KMS-11 (cell line): ENCODE results near the gene PSMD13.

Experiments used
- H2AFZ ChIP-seq: fragments of 200-600 bp; sonication (generic); 2 replicates; pipeline ENCODE4 v1.6.1; 2016; ENCODE audit warnings: antibody characterized with exemption, mixed run types, low read depth
- H3K27ac ChIP-seq: fragments of 200-600 bp; sonication (generic); 2 replicates; pipeline ENCODE4 v1.6.1; 2016; ENCODE audit warnings: mild to moderate bottlenecking, mixed run types
- H3K27me3 ChIP-seq: fragments of 200-600 bp; sonication (generic); 2 replicates; pipeline ENCODE4 v1.6.1; 2017; ENCODE audit warnings: mild to moderate bottlenecking, low read depth, mixed run types, moderate library complexity; ENCODE audit not compliant: insufficient read depth
- H3K36me3 ChIP-seq: fragments of 200-600 bp; sonication (generic); 2 replicates; pipeline ENCODE4 v1.6.1; 2017; ENCODE audit warnings: mild to moderate bottlenecking, mixed run types; ENCODE audit not compliant: insufficient read depth
- H3K4me1 ChIP-seq: fragments of 200-600 bp; sonication (generic); 2 replicates; pipeline ENCODE4 v1.6.1; 2016; ENCODE audit warnings: mild to moderate bottlenecking, low read depth, mixed run types; ENCODE audit not compliant: poor library complexity, severe bottlenecking
- H3K4me2 ChIP-seq: fragments of 200-600 bp; sonication (generic); 2 replicates; pipeline ENCODE4 v1.7.0; 2016; ENCODE audit warnings: mild to moderate bottlenecking, mixed run types
- H3K4me3 ChIP-seq: fragments of 200-600 bp; sonication (generic); IDR thresholded peaks from 2 replicates; pipeline ENCODE4 v1.6.1; 2017; ENCODE audit warnings: low read depth, low read length, mixed read lengths; ENCODE audit not compliant: insufficient read depth
- H3K79me2 ChIP-seq: fragments of 200-600 bp; sonication (generic); 2 replicates; pipeline ENCODE4 v1.6.1; 2016; ENCODE audit warnings: low read depth, mixed run types; ENCODE audit not compliant: insufficient read depth
- H3K9ac ChIP-seq: fragments of 200-600 bp; sonication (generic); 2 replicates; pipeline ENCODE4 v1.6.1; 2016; ENCODE audit warnings: mild to moderate bottlenecking, mixed run types
- H4K20me1 ChIP-seq: fragments of 200-600 bp; sonication (generic); 2 replicates; pipeline ENCODE4 v1.6.1; 2016; ENCODE audit warnings: mild to moderate bottlenecking, mixed run types; ENCODE audit not compliant: insufficient read depth
- TF ChIP-seq, protein P1 (sequence below): fragments of 200-600 bp; sonication (generic); conservative IDR thresholded peaks from 2 replicates; pipeline ENCODE4 v1.6.1; 2017; ENCODE audit warnings: low read depth, mild to moderate bottlenecking, antibody characterized with exemption, low read length, moderate library complexity, mixed read lengths

PSMD13 gene

DNA sequence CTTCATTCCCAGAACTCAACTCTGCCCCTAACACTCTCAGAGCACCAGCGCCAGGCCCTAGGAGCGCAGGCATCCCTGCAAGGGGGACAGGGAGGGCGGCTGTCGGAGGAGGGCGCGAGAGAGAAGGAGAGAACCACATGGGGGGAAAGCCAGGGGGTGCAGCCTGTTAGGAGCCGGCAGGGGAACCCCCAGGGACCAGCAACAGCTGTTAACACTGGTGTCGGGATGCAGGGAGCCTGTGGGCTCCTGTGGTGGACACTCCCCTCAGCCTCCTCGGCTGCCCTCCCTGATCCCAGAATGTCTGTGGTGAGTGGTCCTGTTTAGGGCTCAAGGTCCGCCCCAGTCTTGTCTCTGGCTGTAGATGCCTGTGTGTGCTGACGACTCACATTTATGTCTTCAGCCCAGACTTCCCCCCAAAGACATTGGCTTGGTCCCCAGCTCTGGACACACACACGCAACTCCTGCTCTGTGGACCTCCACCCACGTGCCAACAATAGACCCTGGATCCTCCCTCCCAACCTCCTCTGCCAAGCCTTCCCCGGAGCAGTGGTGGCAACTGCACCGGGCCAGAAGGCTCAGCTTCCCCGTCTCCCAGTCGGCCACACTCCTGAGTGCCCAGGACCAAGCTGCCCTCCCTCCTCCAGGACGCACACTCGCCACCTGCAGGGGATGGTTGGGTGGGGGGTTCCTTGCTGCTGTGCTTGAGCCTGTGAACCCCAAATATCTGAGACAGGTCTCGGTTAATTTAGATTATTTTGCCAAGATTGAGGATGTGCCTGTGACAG lies 63.4 kb downstream of the PSMD13 start:
- Histone ChIP-seq H3K36me3 (no peaks in the 10 kb centered on the region), H2AFZ (no peak overlapping the region)

More for the DNA sequence above, 63.4 kb downstream of the PSMD13 start:
- H3K4me2 ChIP-seq: no peak overlapping the region
- H4K20me1 ChIP-seq: no peaks in the 10 kb centered on the region
- H3K79me2 ChIP-seq: no peaks in the 10 kb centered on the region
- H3K4me1 ChIP-seq: peaks cover 17% of the 10 kb centered on the region
- TF ChIP-seq, protein P1, sequence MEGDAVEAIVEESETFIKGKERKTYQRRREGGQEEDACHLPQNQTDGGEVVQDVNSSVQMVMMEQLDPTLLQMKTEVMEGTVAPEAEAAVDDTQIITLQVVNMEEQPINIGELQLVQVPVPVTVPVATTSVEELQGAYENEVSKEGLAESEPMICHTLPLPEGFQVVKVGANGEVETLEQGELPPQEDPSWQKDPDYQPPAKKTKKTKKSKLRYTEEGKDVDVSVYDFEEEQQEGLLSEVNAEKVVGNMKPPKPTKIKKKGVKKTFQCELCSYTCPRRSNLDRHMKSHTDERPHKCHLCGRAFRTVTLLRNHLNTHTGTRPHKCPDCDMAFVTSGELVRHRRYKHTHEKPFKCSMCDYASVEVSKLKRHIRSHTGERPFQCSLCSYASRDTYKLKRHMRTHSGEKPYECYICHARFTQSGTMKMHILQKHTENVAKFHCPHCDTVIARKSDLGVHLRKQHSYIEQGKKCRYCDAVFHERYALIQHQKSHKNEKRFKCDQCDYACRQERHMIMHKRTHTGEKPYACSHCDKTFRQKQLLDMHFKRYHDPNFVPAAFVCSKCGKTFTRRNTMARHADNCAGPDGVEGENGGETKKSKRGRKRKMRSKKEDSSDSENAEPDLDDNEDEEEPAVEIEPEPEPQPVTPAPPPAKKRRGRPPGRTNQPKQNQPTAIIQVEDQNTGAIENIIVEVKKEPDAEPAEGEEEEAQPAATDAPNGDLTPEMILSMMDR: no peak
- H3K27ac ChIP-seq: no peak overlapping the region
- no peak overlapping the region for H3K9ac ChIP-seq
- no peak overlapping the region for H3K4me3 ChIP-seq
- H3K27me3 ChIP-seq: peaks cover 23% of the 10 kb centered on the region; the same call in 1 of the 2 replicates
